Endodermal cell (in vitro differentiated cells): Measurements from ENCODE around the gene PRR29. TPM values are rescaled to one million over a fixed set of nuclear protein-coding genes. Genes with fewer than 3 reads are reported as not detected.

Source experiments
- DNase-seq: peaks from one replicate; pipeline ENCODE4 v3.0.0-alpha.2; 2017
- H3K27ac ChIP-seq: 2 replicates; pipeline ENCODE4 v1.5.1; 2013; ENCODE audit warnings: mild to moderate bottlenecking, low read depth, low read length, moderate library complexity
- H3K27me3 ChIP-seq: 2 replicates; pipeline ENCODE4 v1.6.1; 2013; ENCODE audit warnings: mild to moderate bottlenecking, low read length, moderate library complexity; ENCODE audit not compliant: insufficient read depth, control insufficient read depth, poor library complexity, severe bottlenecking
- H3K36me3 ChIP-seq: 2 replicates; pipeline ENCODE4 v1.7.0; 2013; ENCODE audit warnings: mild to moderate bottlenecking, low read length, moderate library complexity; ENCODE audit not compliant: control insufficient read depth, insufficient read depth
- H3K4me1 ChIP-seq: one replicate; pipeline ENCODE4 v1.7.0; 2013; ENCODE audit warnings: low read length; ENCODE audit not compliant: control insufficient read depth, insufficient read depth
- H3K4me3 ChIP-seq: 2 replicates; pipeline ENCODE4 v1.5.1; 2013; ENCODE audit warnings: mild to moderate bottlenecking, low read length, moderate library complexity
- H3K9ac ChIP-seq: 2 replicates; pipeline ENCODE4 v1.6.1; 2013; ENCODE audit warnings: mild to moderate bottlenecking, low read length, moderate library complexity; ENCODE audit not compliant: poor library complexity, severe bottlenecking; ENCODE audit errors: extremely low read depth
- H3K9me3 ChIP-seq: 2 replicates; pipeline ENCODE4 v1.6.1; 2013; ENCODE audit warnings: mild to moderate bottlenecking, low read length, moderate library complexity; ENCODE audit not compliant: control insufficient read depth
- H3K27ac Mint-ChIP-seq: 2 replicates; pipeline ENCODE4 v1.8.0; 2020; ENCODE audit warnings: mixed read lengths
- H3K27me3 Mint-ChIP-seq: 2 replicates; pipeline ENCODE4 v1.8.0; 2021; ENCODE audit warnings: mild to moderate bottlenecking, mixed read lengths; ENCODE audit not compliant: insufficient read depth
- H3K36me3 Mint-ChIP-seq: 2 replicates; pipeline ENCODE4 v1.8.0; 2020; ENCODE audit warnings: low read depth, mixed read lengths
- H3K4me1 Mint-ChIP-seq: 2 replicates; pipeline ENCODE4 v1.8.0; 2020; ENCODE audit warnings: mixed read lengths
- H3K4me3 Mint-ChIP-seq: 2 replicates; pipeline ENCODE4 v1.8.0; 2020; ENCODE audit warnings: mild to moderate bottlenecking, moderate library complexity, mixed read lengths
- H3K9me3 Mint-ChIP-seq: 2 replicates; pipeline ENCODE4 v1.8.0; 2020; ENCODE audit warnings: mild to moderate bottlenecking, mixed read lengths
- CTCF ChIP-seq: fragments of 200-600 bp; sonication (generic); conservative IDR thresholded peaks from 2 replicates; pipeline ENCODE4 v1.5.0; 2021; ENCODE audit warnings: antibody characterized with exemption, mild to moderate bottlenecking
- WGBS, 2 experiments: methylation state at CpG; one replicate each; pipeline versions ENCODE4 v1.1.5 to v1.1.7; 2013; ENCODE audit warnings: missing lambda C conversion rate in 2 of 2, mixed read lengths in 1 of 2; ENCODE audit not compliant: insufficient coverage in 1 of 2, insufficient read length in 1 of 2; 5-methylcytosine and 5-hydroxymethylcytosine counted together
- total RNA-seq, 2 donors: library from RNA; stranded (reverse); fragmentation: NEBNext Ultra II Directional in 1 of 2; extraction: Animal tissue kit (Norgen Biotek cat#: 25700) in 1 of 2; gene quantifications; 2 replicates in 1 of 2; 3 replicates in 1 of 2; pipeline ENCODE4 v1.2.1, GENCODE V29; 2021

Gene PRR29
- total RNA-seq, 2 donors from 2014 or later: 3.3 to 6.1 TPM

DNA sequence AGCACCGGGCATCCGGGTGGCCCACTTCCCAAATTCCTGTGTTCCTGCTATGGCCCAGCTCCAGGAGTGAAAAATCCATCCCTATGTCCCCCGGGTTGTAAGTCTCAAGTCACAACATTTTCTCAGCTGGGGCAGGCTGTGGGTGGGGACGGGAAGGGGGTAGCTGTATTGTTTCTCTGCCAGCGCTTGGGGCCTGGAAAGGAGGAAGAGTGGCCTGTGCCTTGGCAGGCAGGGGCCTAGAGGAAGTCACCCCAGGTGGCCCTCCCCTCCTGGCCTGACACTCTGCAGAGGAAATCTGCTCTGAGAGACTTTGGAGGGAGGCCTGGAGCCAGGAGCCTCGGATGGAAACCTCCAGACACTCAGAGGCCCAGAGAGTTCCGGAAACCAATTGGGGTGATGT, 14.8 kb upstream of the PRR29 start:
- H3K4me1 ChIP-seq: no peaks in the 10 kb centered on the region
- H3K36me3 Mint-ChIP-seq: peaks cover 1% of the 10 kb centered on the region
- H3K4me1 Mint-ChIP-seq: peaks cover 3% of the 10 kb centered on the region
- peaks cover 19% of the 10 kb centered on the region for H3K9me3 Mint-ChIP-seq
- WGBS, 2 experiments: 90 to 92% methylated on average over 5 to 7 of the region's 7 CpGs
- no peak for TF ChIP-seq CTCF
- no peak for DNase-seq
- H3K4me3 Mint-ChIP-seq: no peak overlapping the region
- H3K27ac Mint-ChIP-seq: no peak overlapping the region
- no peak overlapping the region for H3K9ac ChIP-seq
- no peak overlapping the region for H3K4me3 ChIP-seq
- no peaks in the 10 kb centered on the region for H3K36me3 ChIP-seq
- H3K27ac ChIP-seq: no peak overlapping the region
- no peaks in the 10 kb centered on the region for H3K27me3 Mint-ChIP-seq
- H3K27me3 ChIP-seq: no peaks in the 10 kb centered on the region
- H3K9me3 ChIP-seq: no peaks in the 10 kb centered on the region

- Mint-ChIP-seq H3K9me3 (peaks cover 19% of the 10 kb centered on the region), H3K36me3 (peaks cover 1% of the 10 kb centered on the region), H3K27ac (no peak overlapping the region), H3K4me1 (peaks cover 6% of the 10 kb centered on the region), H3K27me3 (no peaks in the 10 kb centered on the region), H3K4me3 (no peak overlapping the region)
- H3K9me3 ChIP-seq: no peaks in the 10 kb centered on the region
- DNase-seq: no peak
- H3K4me1 ChIP-seq: no peaks in the 10 kb centered on the region
- no peak overlapping the region for H3K9ac ChIP-seq
- no peaks in the 10 kb centered on the region for H3K27me3 ChIP-seq
- 91 to 94% methylated on average over 3 to 5 of the region's 5 CpGs for WGBS, 2 experiments
- TF ChIP-seq CTCF: no peak
- H3K4me3 ChIP-seq: no peak overlapping the region
- no peak overlapping the region for H3K27ac ChIP-seq
- no peaks in the 10 kb centered on the region for H3K36me3 ChIP-seq
Observed at GRCh38 chr17:63984236-63984635, 13.9 kb upstream of the PRR29 start.

- Mint-ChIP-seq H3K9me3 (peaks cover 19% of the 10 kb centered on the region), H3K27ac (no peak overlapping the region), H3K4me3 (no peak overlapping the region), H3K27me3 (no peaks in the 10 kb centered on the region), H3K4me1 (peaks cover 6% of the 10 kb centered on the region), H3K36me3 (peaks cover 1% of the 10 kb centered on the region)
- Histone ChIP-seq H3K27me3 (no peaks in the 10 kb centered on the region), H3K4me3 (no peak overlapping the region), H3K9me3 (no peaks in the 10 kb centered on the region), H3K4me1 (no peaks in the 10 kb centered on the region), H3K9ac (no peak overlapping the region), H3K27ac (no peak overlapping the region), H3K36me3 (no peaks in the 10 kb centered on the region)
- DNase-seq: no peak
- no peak for TF ChIP-seq CTCF
- WGBS, 2 experiments: 91 to 100% methylated on average over 1 to 16 of the region's 16 CpGs
Observed at GRCh38 chr17:63984651-63985386, 13.3 kb upstream of the PRR29 start.
